C1 segment of cervical spinal cord (tissue), 14 donors: ENCODE data around the gene HSPA1B.
"Not testable (repeated sequence)": the region's sequence is repeated elsewhere in the genome, so short reads cannot be mapped to it uniquely, and the experiment has no call there.

ENCODE experiments used
- DNase-seq, 14 donors: peaks; one replicate each; lab custom pipeline; 2025; lab: John Stamatoyannopoulos, UW

HSPA1B gene

GRCh38 chr6:31827286-31828079 is at the start of gene HSPA1B:
Gene HSPA1B, plus strand, starts transcription at chr6:31827738. Its CDS starts 213 bp downstream, at chr6:31827951.
- peak; percentile 86 to 100 (median 99) for DNase-seq

GRCh38 chr6:31778193-31778592 is 49.3 kb upstream of the HSPA1B start:
- no peak for DNase-seq

GRCh38 chr6:31778999-31779885 is 48.3 kb upstream of the HSPA1B start:
- no peak for DNase-seq

- no peak for DNase-seq
These were observed 47.6 kb upstream of the HSPA1B start for GRCh38 chr6:31779908-31780307.

- DNase-seq = no peak
These were observed 46.9 kb upstream of the HSPA1B start for GRCh38 chr6:31780507-31781243.

GRCh38 chr6:31781244-31782125 is 46.1 kb upstream of the HSPA1B start:
- no peak for DNase-seq

- no peak for DNase-seq
These were observed 45.2 kb upstream of the HSPA1B start for GRCh38 chr6:31782126-31782855.

GRCh38 chr6:31784098-31784925 is 43.2 kb upstream of the HSPA1B start:
- DNase-seq = peak in 2 of 14 donors; percentile 27 to 35

GRCh38 chr6:31785475-31785874 is 42.1 kb upstream of the HSPA1B start:
- DNase-seq = no peak

- DNase-seq = peak in 1 of 14 donors; percentile 16
These were observed 36.0 kb upstream of the HSPA1B start for GRCh38 chr6:31791324-31792089.

- no peak for DNase-seq
These were observed 35.5 kb upstream of the HSPA1B start for GRCh38 chr6:31792090-31792374.

- DNase-seq = no peak
These were observed 34.8 kb upstream of the HSPA1B start for GRCh38 chr6:31792761-31793171.

GRCh38 chr6:31793927-31794245 is 33.7 kb upstream of the HSPA1B start:
- not testable (repeated sequence) for DNase-seq

- no peak for DNase-seq
These were observed 33.2 kb upstream of the HSPA1B start for GRCh38 chr6:31794294-31794865.

- DNase-seq = peak in 1 of 14 donors; percentile 58
These were observed 32.5 kb upstream of the HSPA1B start for GRCh38 chr6:31794866-31795615.

- peak in 13 of 14 donors; percentile 59 to 93 (median 84) for DNase-seq
These were observed 31.8 kb upstream of the HSPA1B start, which contains the start of gene VARS1 for GRCh38 chr6:31795616-31796298. Gene VARS1, minus strand, starts transcription at chr6:31795752. Its CDS starts 535 bp downstream, at chr6:31795217.

GRCh38 chr6:31796993-31797385 is 30.5 kb upstream of the HSPA1B start:
- DNase-seq = no peak
